ENCODE results near the gene UPF2. TPM values are rescaled to one million over a fixed set of nuclear protein-coding genes. Genes with fewer than 3 reads are reported as not detected.
"Not testable (repeated sequence)": the region's sequence is repeated elsewhere in the genome, so short reads cannot be mapped to it uniquely, and the experiment has no call there.

Gene UPF2
- total RNA-seq, 1 donor from 2014 or later: 16.1 TPM

GRCh38 chr10:11891776-11892486 is 150.7 kb downstream of the UPF2 start:
- no peak overlapping the region for H3K4me3 ChIP-seq (ENCODE audit: low read depth, low read length)
- no peaks in the 10 kb centered on the region for H3K27me3 ChIP-seq (ENCODE audit: control insufficient read depth, insufficient read depth, low read length)
- TF ChIP-seq CTCF (IDR thresholded peaks at IDR 0.05; ENCODE audit: insufficient read depth, low read length, severe bottlenecking): no peak
- FAIRE-seq (no peak), DNase-seq (ENCODE audit: low read depth) (no peak)
- H3K36me3 ChIP-seq (ENCODE audit: control insufficient read depth, insufficient read depth, low read length): no peaks in the 10 kb centered on the region

- FAIRE-seq; DNase-seq (ENCODE audit: low read depth); H3K27me3 ChIP-seq (ENCODE audit: control insufficient read depth, insufficient read depth, low read length); H3K4me3 ChIP-seq (ENCODE audit: low read depth, low read length); H3K36me3 ChIP-seq (ENCODE audit: control insufficient read depth, insufficient read depth, low read length): not testable (repeated sequence)
These were observed 153.3 kb downstream of the UPF2 start for GRCh38 chr10:11889263-11889662.

GRCh38 chr10:11887381-11888227 is 155.0 kb downstream of the UPF2 start:
- Histone ChIP-seq H3K4me3 (ENCODE audit: low read depth, low read length) (no peak overlapping the region), H3K36me3 (ENCODE audit: control insufficient read depth, insufficient read depth, low read length) (no peaks in the 10 kb centered on the region), H3K27me3 (ENCODE audit: control insufficient read depth, insufficient read depth, low read length) (no peaks in the 10 kb centered on the region)
- no peak for FAIRE-seq
- no peak for TF ChIP-seq CTCF (IDR thresholded peaks at IDR 0.05; ENCODE audit: insufficient read depth, low read length, severe bottlenecking)
- DNase-seq (ENCODE audit: low read depth): no peak

GRCh38 chr10:11886851-11887250 is 155.8 kb downstream of the UPF2 start:
- H3K36me3 ChIP-seq (ENCODE audit: control insufficient read depth, insufficient read depth, low read length): no peaks in the 10 kb centered on the region
- no peak for TF ChIP-seq CTCF (IDR thresholded peaks at IDR 0.05; ENCODE audit: insufficient read depth, low read length, severe bottlenecking)
- no peaks in the 10 kb centered on the region for H3K27me3 ChIP-seq (ENCODE audit: control insufficient read depth, insufficient read depth, low read length)
- FAIRE-seq (no peak), DNase-seq (ENCODE audit: low read depth) (peak; percentile 62)
- H3K4me3 ChIP-seq (ENCODE audit: low read depth, low read length): no peak overlapping the region

GRCh38 chr10:11886138-11886474 is 156.5 kb downstream of the UPF2 start:
- DNase-seq (ENCODE audit: low read depth): no peak
- no peaks in the 10 kb centered on the region for H3K36me3 ChIP-seq (ENCODE audit: control insufficient read depth, insufficient read depth, low read length)
- no peak for TF ChIP-seq CTCF (IDR thresholded peaks at IDR 0.05; ENCODE audit: insufficient read depth, low read length, severe bottlenecking)
- FAIRE-seq: no peak
- no peaks in the 10 kb centered on the region for H3K27me3 ChIP-seq (ENCODE audit: control insufficient read depth, insufficient read depth, low read length)
- H3K4me3 ChIP-seq (ENCODE audit: low read depth, low read length): no peak overlapping the region

GRCh38 chr10:11885437-11886137 is 157.0 kb downstream of the UPF2 start:
- no peak for TF ChIP-seq CTCF (IDR thresholded peaks at IDR 0.05; ENCODE audit: insufficient read depth, low read length, severe bottlenecking)
- DNase-seq (ENCODE audit: low read depth) (no peak), FAIRE-seq (no peak)
- Histone ChIP-seq H3K4me3 (ENCODE audit: low read depth, low read length) (no peak overlapping the region), H3K27me3 (ENCODE audit: control insufficient read depth, insufficient read depth, low read length) (no peaks in the 10 kb centered on the region), H3K36me3 (ENCODE audit: control insufficient read depth, insufficient read depth, low read length) (no peaks in the 10 kb centered on the region)
